ELF-1 (cell line): ENCODE results near the gene SMYD2.

ENCODE experiments used
- DNase-seq: peaks from one replicate; pipeline ENCODE4 v3.0.0-alpha.2; 2016; ENCODE audit warnings: low read depth, low spot score

Gene SMYD2

DNA sequence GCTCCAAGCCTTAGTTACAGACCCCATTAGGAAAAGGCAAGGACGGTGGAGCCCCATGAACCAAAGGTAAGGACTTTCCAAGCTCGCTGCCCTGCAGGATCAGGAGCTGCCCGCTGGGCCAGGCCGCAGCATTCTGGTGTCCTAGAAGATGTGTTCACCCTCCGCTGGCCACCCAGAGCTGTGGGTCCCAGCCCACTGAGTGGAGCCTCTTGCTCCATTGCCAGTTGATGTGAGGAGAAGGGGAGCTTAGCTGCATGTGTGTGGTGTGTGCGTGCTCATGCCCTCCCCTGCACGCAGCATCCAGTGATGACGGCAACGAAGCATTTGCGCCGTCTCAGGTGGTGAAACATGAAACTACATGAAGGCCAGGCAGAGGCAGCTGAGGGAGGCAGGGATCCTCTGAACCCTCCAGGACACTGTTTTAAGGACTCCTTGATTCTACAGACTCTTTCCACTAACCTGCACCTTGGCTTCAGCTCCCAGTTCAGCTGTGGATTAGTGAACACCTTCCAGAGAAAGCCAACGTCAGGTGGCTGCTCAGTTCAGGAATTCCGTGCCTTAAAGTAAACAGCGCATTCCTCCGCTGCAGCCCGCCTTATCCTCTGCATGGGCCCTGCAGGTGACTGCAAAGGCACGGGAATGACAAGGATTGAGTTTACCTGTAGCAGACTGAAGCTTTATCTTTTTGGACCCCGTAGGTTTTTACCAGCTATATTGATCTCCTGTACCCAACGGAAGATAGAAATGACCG lies 48.7 kb downstream of the SMYD2 start:
- no peak for DNase-seq

DNA sequence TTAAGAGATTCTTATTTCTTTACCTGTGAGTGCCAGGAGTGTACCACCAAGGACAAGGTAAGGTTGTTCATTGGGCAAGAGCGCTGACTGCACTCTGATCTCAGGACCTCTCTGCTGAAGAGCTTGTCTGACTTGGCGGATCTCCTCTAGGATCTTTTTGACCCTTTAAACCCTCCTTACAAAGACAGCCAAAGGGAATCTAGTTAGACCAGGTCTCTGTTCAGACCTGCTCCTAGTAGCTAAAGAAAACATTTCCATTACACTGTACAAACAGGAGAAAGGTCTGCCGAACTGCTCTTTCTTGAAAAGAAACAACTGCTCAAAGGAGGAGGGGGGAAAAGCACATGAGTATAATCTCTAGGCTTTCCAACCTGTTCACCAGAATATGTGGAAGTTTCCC lies 49.3 kb downstream of the SMYD2 start:
- no peak for DNase-seq

DNA sequence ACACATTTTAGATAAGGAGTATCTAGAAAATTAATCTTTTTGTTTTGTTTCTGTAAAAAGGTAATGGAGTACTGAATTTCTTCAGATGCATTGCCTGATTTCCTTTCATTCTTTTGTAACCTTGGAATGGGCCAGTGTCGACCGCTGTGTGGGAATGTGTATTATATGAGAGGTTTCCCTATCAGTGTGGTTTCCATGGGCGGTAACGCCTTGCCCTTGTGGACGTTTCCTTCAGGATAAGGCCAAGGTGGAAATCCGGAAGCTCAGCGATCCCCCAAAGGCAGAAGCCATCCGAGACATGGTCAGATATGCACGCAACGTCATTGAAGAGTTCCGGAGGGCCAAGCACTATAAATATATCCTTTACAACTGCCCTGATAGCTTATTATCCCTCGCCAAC lies 49.8 kb downstream of the SMYD2 start:
- DNase-seq = no peak

DNA sequence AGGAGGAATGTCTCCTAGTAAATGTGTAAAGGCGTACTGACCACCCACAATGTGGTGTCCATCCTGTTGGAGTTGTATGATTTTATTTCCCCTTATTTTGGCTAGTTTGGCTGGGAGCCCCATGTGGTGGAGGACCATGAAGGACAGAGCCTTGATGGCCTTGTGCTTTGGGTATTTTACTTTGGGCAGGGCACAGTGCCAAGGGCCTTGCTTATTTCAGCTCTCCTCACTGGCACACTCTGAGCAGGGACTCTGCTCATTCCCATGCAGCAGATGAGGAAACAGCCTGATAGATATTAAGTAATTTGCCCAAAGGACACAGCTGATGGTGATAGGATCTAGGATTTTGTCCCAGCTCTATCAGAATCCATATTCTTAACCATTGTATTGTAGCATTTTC lies 50.2 kb downstream of the SMYD2 start:
- DNase-seq = no peak

DNA sequence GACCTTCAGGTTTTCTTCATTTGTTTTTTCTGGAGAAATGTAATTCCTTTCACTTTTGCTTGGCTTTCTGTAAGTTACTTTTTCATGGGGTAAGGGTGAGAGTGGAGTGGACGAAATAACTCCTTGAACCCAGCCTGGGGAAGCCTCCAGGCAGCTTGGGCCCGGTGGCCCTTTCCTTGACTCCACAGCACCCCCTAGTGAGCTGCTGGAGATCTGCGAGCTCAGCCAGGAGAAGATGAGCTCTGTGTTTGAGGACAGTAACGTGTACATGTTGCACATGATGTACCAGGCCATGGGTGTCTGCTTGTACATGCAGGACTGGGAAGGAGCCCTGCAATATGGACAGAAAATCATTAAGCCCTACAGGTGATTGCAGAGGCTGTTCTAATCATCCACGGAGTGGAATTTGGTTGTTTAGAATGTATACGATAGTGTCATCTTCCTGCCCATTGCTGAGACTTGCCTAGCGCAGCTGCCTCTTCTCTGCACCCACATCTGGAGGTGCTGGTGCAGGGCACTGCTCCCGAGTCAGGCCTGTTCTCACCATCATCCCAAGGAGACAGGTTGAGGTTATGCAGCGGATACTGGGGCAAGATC lies 51.0 kb downstream of the SMYD2 start:
- DNase-seq = peak; percentile 72

DNA sequence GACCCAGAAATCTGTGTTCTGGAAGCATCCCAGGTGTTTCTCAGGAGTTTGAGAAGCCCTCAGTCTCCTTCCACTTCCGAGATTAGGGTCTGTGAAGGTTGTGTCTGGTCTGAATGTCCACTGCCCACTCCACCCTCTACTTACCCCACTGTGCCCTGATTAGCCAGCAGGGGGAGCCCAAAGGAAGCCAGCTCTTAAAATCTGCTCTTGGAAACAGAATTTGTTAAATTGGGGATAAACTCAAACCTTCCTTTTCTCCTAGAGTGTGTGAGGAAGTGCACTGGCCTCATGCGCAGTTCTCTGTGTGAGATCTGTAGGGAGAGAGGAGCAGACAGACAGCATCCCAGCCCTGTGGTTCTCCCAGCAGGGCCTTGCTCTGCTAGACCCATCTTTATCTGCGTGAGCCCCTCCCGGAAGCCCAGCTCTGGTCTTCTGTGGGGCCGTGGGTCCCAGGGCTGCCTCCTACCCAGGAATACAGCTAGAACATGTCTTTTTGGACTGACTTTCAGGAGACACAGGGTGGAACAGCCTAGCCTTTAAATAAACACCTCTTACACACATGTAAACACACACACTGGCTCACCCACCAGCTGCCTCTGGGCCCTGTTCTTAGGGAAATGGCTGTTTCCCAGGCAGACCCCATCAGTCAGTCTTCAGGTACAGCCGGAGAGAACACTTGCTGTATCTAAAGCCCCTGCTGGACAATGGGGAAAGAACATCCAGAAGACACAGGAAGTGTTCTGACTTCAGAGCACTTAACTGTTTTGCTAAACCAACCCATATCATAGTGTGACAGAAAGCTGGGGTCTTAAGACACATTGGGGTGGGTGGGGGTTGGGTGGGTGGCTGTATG lies 52.2 kb downstream of the SMYD2 start:
- peak; percentile 66 for DNase-seq

DNA sequence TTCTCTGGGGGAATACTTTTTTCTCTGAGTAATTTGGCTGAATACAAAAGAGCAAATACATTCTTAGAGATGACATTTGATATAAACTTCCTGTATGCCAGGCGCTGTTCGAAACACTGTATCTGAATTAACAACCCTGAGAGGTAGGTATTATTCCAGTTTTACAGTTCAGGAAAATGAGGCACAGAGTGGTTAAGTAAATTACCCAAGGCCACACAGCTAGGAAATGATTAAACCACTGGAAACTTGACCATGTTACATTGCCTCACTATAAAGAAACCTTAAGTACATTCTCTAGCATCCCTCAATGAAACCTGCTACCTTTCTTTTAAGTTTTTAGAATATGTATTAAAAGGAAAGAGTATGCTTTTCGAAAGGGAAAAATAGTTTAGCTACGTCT lies 54.6 kb downstream of the SMYD2 start:
- no peak for DNase-seq

DNA sequence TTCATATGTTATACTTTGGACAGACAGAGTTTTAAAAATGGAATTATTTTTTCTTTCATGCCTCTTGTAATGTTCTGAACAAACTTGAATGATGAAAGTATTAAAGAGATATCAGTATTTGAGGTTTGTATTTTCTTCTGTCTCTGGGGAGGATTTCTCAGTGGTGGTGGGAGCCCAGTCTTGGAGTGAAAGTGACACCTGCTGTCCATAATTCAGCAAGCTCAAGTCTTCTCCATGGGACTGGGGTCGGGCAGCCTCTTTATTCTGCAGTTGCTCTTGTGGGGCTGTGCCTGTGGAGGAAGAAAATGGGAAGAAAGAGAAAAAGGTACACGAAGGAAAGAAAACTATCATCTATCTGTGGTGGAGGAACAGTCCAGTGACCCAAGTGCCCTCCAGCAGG lies 56.1 kb downstream of the SMYD2 start:
- no peak for DNase-seq

DNA sequence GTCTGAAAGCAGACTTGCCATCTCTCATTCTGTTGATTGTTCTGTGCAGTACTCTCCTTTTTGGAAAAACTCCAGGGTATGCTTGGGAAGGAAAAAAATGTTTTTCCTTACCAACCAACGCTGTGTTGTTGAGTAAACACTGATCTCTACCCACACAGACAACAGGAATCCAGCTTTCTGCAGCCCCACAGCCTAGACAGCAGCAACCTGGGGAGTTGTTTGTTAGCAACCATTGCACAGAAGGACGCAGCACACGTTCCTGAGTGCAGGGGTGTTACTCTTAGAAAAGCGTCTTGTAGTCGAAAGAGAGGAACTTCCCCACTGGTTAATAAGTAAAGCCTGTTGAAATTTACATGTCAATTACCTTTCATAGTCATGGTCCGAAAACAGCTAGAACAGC lies 56.6 kb downstream of the SMYD2 start:
- no peak for DNase-seq

DNA sequence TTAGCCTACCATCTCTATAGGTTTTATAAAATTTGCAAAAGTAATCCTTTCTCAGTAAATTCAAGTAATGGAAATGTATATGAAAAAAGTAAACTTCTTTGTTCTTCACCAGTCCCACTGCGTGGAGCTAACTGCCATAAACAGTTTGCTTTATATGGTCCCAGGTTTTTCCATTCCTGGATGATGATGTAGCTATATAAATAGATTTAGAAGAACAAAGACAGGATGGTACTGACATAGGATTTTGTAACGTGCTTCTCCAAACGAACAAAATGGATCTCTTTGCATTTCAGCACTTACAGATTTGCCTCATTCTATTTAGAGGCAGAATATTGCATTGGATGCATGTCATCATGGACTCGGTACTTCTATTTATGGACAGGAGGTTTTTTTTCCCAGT lies 57.3 kb downstream of the SMYD2 start:
- DNase-seq = no peak

DNA sequence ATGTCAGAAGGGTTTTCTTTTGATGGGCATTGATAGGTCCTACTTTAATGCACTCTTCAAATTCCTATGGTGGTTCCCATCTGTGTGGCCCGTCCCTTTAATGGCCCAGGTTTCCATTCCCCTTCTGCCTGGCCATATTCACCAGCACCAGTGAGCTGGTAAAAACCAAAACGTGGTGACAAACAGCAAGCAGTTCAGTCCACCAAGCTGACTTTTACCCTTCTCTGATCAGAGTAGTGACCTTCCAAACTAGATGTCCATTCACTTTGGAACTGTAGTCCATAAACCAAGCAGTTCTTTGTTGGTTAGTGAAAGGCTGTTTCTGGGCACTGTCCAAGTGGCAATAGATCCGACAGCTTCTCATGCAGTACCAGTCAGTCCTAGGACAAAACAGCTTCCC lies 60.5 kb downstream of the SMYD2 start:
- no peak for DNase-seq

DNA sequence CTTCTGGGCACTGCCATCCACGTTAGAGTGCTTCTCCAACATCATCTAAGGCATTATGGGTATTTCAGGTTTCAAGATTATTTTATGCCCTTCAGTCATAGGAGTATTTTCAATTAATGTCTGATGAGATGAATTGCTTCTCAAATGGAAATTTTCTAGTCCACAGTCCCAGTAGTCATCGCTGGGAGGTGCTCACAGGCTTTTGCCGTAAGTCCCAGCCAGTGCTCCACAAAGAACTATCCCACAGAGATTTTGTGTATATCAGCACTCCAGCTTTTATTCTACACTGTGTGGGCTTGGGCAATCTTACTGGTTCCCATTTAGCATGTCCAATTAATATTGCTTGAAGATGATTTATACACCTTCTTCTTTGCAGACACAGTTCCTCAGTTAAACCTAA lies 61.0 kb downstream of the SMYD2 start:
- no peak for DNase-seq

DNA sequence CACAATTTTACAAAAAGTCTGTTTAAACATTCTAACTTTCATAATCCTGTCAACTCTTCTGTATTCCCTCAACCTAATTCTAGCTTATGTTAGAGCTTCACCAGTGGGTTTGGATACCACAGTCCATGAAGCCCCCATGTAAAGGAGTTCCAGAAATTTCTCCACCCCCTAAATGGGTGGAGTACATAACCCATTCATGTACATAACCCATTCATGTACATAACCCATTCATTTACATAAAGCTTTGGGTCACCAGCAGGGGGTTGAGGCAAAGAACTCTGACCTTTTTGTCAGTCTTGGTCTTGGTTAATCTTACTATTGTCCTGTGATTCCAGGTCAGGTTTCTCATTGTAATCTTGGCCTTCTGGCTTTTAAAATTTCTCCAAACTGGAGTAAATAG lies 61.6 kb downstream of the SMYD2 start:
- no peak for DNase-seq

DNA sequence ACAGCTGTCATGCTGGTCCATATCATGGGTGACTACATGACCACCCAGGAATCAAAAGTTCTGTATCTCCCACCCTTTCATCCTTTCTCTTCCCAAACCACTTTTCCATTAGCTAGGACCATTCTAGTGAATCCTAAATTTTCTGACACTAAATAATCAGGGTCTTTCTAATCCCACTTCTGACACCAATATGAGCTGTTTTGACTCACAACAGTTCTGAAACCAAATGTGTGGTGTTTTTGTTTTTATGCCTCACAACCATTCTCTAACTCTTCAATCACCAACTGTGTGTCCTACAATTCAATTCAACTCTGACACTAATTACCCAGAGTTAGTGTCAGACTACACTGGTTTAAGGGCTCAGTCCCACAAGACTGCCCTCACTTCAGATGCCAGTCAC lies 63.9 kb downstream of the SMYD2 start:
- no peak for DNase-seq

DNA sequence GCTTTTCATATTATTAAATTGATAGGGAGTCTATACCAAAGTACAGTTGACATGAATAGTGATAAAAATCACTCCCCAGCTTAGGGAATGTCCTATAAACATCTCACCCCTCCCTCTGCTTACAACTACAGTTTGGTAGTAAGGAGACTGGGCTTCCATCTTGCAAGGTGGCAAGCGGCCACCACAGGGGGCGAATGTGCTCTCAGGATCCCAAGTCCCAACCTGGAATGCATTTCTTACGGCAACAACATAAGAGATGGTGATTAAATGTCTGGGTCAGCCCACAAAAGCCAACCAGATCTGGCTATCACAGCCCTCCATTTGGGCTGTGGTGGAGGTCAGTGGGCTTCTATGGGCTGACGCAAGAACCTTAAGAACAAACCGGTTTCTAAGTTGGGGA lies 68.0 kb downstream of the SMYD2 start:
- no peak for DNase-seq

DNA sequence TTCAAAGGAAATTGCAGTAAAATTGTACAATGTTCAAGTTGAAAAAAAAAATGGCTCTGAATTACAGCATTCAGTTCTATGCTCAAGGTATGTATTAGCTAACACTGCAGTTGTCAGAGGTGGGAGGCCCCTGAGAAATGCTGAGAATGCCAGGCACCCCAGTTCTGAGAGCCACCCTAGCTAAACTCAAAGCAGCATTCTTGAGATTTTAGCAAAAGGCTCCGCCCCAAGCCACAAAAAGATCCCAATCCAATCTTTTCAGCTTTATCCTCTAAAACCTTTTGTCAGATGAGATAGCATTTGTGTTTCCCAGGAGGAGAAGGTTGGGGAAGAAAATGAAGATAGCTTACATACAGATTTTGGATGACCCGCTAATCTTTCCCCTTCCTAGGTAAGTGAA lies 68.8 kb downstream of the SMYD2 start:
- peak; percentile 42 for DNase-seq

DNA sequence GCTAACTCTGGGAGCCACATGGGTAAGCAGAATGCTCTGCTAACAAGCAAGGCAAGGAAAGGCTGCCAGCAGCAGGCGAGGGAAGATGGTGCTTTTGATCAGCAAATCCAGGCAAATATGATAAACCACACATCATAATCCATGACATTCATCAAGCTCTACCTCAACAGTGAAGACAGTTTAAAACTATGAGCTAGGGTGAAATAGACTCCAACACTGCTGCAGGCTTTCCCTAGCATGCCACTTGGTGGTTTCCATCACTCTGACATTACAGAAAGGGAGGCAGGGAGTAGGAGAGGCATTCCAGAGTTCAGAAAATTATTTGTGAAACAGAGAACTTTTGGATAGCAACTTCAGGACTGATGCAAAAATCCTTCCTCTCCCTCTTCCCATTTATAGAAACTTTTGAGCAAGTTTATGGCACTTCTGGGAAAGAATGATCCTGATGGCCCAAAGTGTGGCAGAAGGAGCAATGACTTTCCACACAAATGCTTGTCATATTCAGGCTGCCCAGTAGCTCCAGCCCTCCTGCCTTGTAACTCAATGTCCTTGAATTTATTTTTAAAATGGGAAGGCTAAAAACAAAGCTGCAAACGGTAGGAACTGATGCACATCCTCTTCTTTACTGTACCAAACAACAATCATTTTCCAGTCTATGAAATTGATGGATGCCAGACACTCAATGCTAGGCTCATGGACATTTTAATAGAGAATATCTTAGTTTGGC lies 70.8 kb downstream of the SMYD2 start:
- DNase-seq = no peak

DNA sequence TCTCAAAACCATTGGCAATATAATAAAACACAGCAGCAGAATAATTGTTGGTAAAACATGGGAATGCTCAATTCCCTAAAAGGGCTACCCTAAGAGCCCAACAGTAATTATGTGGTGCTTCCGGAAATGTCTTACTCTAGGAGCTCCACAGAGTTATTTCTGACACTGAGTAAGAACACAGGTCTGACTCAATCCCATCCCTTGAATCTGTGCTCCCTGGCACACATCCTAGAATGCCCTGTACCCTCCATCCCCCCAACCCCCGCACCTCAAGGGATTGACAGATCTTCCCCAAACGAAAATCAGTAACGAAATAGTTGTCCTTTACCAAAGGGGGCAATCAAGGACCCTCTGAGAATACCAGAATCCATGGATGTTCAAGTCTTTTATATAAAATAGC lies 71.9 kb downstream of the SMYD2 start:
- DNase-seq = no peak

DNA sequence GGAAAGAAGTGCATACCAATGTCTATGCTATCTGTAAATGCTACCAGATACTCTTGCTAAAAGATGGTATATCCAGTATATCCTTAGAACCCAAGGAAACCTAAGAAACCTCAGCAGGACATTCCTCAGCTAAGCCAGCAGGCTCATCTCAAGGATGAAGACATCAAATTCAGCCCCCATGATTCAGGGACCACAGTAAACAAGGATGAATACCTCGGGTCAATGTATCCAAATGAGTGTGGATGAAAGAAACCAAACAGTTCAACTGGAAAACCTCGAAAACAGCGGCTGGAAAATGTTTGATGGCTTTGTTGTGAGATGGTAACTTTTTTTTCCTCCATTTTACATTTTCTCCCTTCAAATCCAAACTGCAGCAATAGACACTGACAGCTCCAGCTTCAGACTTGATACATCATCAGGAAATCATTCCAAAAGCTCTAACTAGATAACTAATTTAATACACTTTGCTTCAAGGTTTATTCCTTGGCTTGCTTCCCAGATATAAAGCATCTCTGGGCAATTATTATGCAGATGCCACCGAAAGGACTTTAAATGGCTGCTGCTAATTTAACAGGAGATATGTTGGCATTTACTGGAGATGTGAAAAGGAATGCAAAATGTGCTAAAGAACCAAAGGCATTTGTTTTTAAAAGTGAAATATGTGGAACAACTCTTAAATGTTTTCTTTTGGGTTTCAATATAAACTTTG lies 73.6 kb downstream of the SMYD2 start:
- DNase-seq = no peak

DNA sequence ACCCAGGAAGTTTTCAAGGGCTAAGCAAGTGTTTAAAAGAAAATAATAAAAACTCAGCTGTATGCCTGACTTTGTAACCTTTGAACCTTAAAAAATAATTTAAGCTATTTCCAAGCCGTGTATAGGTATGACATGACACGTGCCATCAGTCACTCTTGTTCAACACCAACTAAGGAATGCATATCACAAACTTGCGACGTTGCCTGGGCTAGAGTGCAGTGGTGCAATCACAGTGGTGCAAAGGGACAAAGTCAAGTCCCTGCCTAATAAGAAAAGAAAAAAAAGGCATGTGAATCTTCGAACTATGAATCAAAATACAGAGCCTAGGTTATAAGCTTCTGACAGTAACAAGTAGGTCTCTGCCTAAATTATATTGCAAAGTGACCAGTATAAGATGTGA lies 79.2 kb downstream of the SMYD2 start:
- DNase-seq = no peak

DNA sequence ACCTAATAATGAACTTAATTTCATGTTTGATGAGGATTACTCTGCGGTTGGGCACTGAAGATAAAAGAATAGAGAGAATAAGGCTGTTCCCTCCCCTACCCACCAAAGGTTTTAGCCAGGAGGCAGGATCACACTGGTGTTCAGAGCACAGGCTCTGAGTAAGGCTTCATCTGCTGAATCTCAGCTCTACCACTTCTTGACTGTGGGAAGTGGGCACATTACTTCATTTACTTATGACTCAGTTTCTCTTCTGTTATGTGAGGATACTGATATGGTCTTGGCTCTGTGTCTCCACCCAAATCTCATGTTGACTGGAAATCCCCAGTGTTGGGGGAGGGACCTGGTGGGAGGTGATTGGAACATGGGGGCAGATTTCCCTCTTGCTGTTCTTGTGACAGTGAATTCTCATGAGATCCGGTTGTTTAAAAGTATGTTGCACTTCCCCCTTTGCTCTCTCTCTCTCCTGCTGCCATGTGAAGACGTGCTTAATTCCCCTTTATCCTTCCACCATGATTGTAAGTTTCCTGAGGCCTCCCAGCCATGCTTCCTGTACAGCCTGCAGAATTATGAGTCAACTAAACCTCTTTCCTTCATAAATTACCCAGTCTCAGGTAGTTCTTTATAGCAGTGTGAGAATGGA lies 79.7 kb downstream of the SMYD2 start:
- DNase-seq = no peak
